Measurements from ENCODE around the gene MSL1. TPM values are rescaled to one million over a fixed set of nuclear protein-coding genes. Genes with fewer than 3 reads are reported as not detected.

The MSL1 gene
- total and polyA plus RNA-seq, 2 of the 13 experiments (the other 11 are each of a cell fraction or from before 2014, with no cell fraction given), result 63.8 to 88.5 TPM

- TF ChIP-seq PRDM10 (CRISPR knock-in tag; IDR thresholded peaks at IDR 0.05; ENCODE audit: low read depth) (0 out of 2 replicates have a peak, but pooled peaks have one; percentile 12), NFIC (IDR thresholded peaks at IDR 0.05; ENCODE audit: low read length) (no peak), ZNF343 (CRISPR knock-in tag; IDR thresholded peaks at IDR 0.05) (no peak), MEIS2 (CRISPR knock-in tag; IDR thresholded peaks at IDR 0.05) (no peak), ZNF878 (CRISPR knock-in tag; IDR thresholded peaks at IDR 0.05) (no peak), NFKB2 (CRISPR knock-in tag; IDR thresholded peaks at IDR 0.05; ENCODE audit: borderline replicate concordance) (no peak), HOXA9 (CRISPR knock-in tag; IDR thresholded peaks at IDR 0.05; ENCODE audit: borderline replicate concordance) (no peak), HMGXB4 (CRISPR knock-in tag; IDR thresholded peaks at IDR 0.05; ENCODE audit: borderline replicate concordance in 1 of 2, low read depth in 1 of 2) (no peak; a peak in 1 of 4 replicates), ZNF691 (CRISPR knock-in tag; IDR thresholded peaks at IDR 0.05; ENCODE audit: borderline replicate concordance, low read depth) (no peak), NFIB (CRISPR knock-in tag; IDR thresholded peaks at IDR 0.05; ENCODE audit: borderline replicate concordance) (no peak), ADNP (CRISPR knock-in tag; IDR thresholded peaks at IDR 0.05) (no peak), ZNF546 (CRISPR knock-in tag; conservative IDR thresholded peaks at IDR 0.05) (no peak), STAG1 (CRISPR knock-in tag; IDR thresholded peaks at IDR 0.05) (no peak), HNF1A (IDR thresholded peaks at IDR 0.05; ENCODE audit: low read depth) (no peak; the same call in 1 of the 2 replicates), HNF1A (CRISPR knock-in tag; IDR thresholded peaks at IDR 0.05; ENCODE audit: borderline replicate concordance) (no peak), PRMT3 (CRISPR knock-in tag; IDR thresholded peaks at IDR 0.05; ENCODE audit: borderline replicate concordance, low read depth) (no peak)
Measured at GRCh38 chr17:40075942-40076498, 45.8 kb upstream of the MSL1 start (continued).
